ENCODE results near the gene ECHS1. TPM values are rescaled to one million over a fixed set of nuclear protein-coding genes. Genes with fewer than 3 reads are reported as not detected.

The ECHS1 gene
- total RNA-seq, result 79.3 and 83.0 TPM in 2 replicates

GRCh38 chr10:133373174-133374090 is at the start of gene ECHS1:
Gene ECHS1, minus strand, starts transcription at chr10:133373354. Its CDS starts 21 bp downstream, at chr10:133373333.

GRCh38 chr10:133394064-133394663 is 21.0 kb upstream of the ECHS1 start, which contains the start of gene MTG1:
Gene MTG1, plus strand, starts transcription at chr10:133394157. Its CDS starts 64 bp downstream, at chr10:133394221.

DNA sequence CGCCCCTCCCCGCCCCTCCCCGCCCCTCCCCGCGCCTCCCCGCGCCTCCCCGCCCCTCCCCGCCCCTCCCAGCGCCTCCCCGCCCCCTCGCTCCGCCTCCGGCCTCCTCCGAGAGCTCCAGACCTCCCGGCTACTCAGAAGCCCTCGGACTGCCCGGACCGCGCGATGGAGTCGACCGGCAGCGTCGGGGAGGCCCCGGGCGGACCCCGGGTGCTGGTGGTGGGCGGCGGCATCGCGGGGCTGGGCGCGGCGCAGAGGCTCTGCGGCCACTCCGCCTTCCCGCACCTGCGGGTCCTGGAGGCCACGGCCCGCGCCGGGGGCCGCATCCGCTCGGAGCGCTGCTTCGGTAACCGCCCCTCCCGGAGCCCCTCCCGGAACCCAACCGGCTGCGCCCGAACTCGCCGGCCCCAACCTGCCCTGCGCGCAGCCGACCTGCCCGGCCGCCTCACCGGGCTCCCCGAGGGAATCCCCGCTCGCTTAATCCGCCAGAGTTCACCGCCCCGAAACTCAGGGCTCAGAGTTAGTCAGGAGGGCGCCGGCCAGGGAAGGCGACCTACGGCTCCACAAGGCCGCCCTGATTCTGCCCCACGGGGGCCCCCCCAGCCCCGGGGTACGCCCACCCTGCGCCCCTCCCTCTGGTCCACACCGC is 6.1 kb upstream of the ECHS1 start, which contains the start of gene PAOX:
Gene PAOX (plus strand): TSS at position 111 of the 649 bp plus-strand sequence. CDS start 55 bp downstream, at position 166.

GRCh38 chr10:133357285-133358161 is 15.6 kb downstream of the ECHS1 start, which contains the start of gene FUOM:
Gene FUOM, minus strand, starts transcription at chr10:133358019. Its CDS starts 12 bp downstream, at chr10:133358007.

DNA sequence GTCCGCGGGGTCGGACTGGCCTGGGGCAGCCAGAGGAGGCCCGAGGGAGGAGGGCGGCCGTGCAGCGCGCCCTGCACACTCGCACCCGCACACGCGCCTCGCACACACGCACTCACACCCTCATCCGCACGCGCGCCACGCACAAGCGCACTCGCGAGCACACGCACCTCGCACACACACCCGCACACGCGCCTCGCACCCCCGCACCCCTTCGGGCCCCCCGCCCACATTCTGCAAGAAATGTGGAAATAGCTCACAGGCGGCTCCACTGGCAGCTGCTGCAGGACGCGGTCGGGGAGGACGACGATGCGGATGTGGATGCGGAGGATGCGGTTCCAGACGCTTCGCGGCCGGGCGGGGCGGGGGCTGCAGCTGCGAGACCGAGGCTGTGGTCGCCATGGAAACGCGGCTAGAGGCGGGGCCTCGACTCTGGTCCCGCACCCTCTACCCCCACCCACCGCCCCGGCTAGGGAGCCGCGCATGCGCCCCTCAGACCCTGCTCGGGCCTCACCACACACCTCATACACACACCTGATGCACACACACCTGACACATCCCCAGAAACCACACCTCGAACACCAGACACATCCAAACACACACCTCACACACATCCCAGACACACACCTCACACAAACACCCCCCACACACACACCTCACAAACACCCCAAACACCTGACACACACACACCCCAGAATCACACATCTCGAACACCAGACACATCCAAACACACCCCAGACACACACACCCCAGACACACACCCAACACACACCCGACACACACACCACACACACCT is 36.4 kb downstream of the ECHS1 start, which contains the start of gene CALY:
Gene CALY (minus strand): TSS at position 320 of the 793 bp plus-strand sequence. CDS start 7,907 bp downstream, outside the sequence.

Small RNA genes within 50 kb of the gene (small RNA-seq; reads per million reads assigned to genes)
- gene AL360181.4 (not detected), gene BANF1P2 (not detected), gene MIR3944 (0.32 reads per million, percentile 11 among the genes with 10 or more reads in this experiment)

Other genes with a start within 250 kb of the ECHS1 start
- not detected in 2 replicates for gene KNDC1, start 213.1 kb downstream of the ECHS1 start, total RNA-seq
- gene UTF1, start 143.1 kb downstream of the ECHS1 start, total RNA-seq, result not detected in 2 replicates
- gene VENTX, start 135.5 kb downstream of the ECHS1 start, total RNA-seq, result not detected in 2 replicates
- gene ADAM8, start 96.5 kb downstream of the ECHS1 start, total RNA-seq, result 0.33 and 0.57 TPM in 2 replicates
- 51.9 and 62.6 TPM in 2 replicates for gene TUBGCP2, start 64.5 kb downstream of the ECHS1 start, total RNA-seq
- 26.1 and 31.9 TPM in 2 replicates for gene ZNF511, start 64.4 kb downstream of the ECHS1 start, total RNA-seq
- not detected in 2 replicates for gene CALY, start 36.5 kb downstream of the ECHS1 start, total RNA-seq
- gene PRAP1, start 26.0 kb downstream of the ECHS1 start, total RNA-seq, result not detected in 2 replicates
- 22.4 and 28.4 TPM in 2 replicates for gene FUOM, start 15.3 kb downstream of the ECHS1 start, total RNA-seq
- gene PAOX, start 5.9 kb upstream of the ECHS1 start, total RNA-seq, result 4.8 and 5.9 TPM in 2 replicates
- gene MTG1, start 20.8 kb upstream of the ECHS1 start, total RNA-seq, result 35.3 and 40.5 TPM in 2 replicates
- gene SPRN, start 51.3 kb upstream of the ECHS1 start, total RNA-seq, result not detected in 2 replicates
- gene SCART1, start 80.6 kb upstream of the ECHS1 start, total RNA-seq, result 1.3 and 1.6 TPM in 2 replicates
- 0.76 and 1.3 TPM in 2 replicates for gene CYP2E1, start 154.0 kb upstream of the ECHS1 start, total RNA-seq
- gene SYCE1, start 192.2 kb upstream of the ECHS1 start, total RNA-seq, result 0.33 TPM in 1 of 2 replicates, not detected in the other

Data from vein endothelial cell (primary cell).